Measurements from ENCODE around the gene FGD3. TPM values are rescaled to one million over a fixed set of nuclear protein-coding genes. Genes with fewer than 3 reads are reported as not detected.

Gene FGD3
- total RNA-seq, 1 donor from 2014 or later, result 19.9 TPM

DNA sequence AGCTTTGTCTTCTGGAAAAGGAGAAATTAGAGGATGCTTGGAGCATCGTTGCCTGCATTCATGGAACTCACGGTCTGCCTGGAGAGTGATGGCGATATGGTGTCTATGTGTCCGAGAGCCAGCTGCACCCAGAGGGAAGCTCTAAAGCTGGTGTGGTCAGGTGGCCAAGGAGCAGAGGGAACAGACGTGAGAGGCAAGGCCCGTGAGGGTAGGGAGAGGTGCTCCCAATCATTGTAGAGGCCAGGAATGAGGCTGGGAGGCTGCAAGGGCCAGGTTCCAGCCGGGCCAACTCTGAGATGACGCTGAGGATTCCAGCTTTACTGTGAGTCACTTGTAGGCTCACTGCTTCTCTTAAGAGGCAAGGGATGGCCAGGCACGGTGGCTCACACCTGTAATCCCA lies 7.6 kb downstream of the FGD3 start:
- Histone ChIP-seq H3K27ac (no peak overlapping the region), H3K4me1 (peaks cover 19% of the 10 kb centered on the region), H3K9me3 (no peaks in the 10 kb centered on the region), H3K4me3 (no peak overlapping the region), H3K36me3 (no peaks in the 10 kb centered on the region), H3K27me3 (no peaks in the 10 kb centered on the region)
- TF ChIP-seq POLR2AphosphoS5 (IDR thresholded peaks at IDR 0.05; ENCODE audit: insufficient read depth in 1 of 2, low read depth in 1 of 2), result no peak
- TF ChIP-seq, protein P1, sequence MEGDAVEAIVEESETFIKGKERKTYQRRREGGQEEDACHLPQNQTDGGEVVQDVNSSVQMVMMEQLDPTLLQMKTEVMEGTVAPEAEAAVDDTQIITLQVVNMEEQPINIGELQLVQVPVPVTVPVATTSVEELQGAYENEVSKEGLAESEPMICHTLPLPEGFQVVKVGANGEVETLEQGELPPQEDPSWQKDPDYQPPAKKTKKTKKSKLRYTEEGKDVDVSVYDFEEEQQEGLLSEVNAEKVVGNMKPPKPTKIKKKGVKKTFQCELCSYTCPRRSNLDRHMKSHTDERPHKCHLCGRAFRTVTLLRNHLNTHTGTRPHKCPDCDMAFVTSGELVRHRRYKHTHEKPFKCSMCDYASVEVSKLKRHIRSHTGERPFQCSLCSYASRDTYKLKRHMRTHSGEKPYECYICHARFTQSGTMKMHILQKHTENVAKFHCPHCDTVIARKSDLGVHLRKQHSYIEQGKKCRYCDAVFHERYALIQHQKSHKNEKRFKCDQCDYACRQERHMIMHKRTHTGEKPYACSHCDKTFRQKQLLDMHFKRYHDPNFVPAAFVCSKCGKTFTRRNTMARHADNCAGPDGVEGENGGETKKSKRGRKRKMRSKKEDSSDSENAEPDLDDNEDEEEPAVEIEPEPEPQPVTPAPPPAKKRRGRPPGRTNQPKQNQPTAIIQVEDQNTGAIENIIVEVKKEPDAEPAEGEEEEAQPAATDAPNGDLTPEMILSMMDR (IDR thresholded peaks at IDR 0.05), result no peak
- no peak for TF ChIP-seq POLR2A (IDR thresholded peaks at IDR 0.05)
- DNase-seq (ENCODE audit: extremely low spot score in 2 of 2), result peak in 1 of 2 donors; percentile 95
- intact Hi-C loops (cut with DNase I), result no loop called here

DNA sequence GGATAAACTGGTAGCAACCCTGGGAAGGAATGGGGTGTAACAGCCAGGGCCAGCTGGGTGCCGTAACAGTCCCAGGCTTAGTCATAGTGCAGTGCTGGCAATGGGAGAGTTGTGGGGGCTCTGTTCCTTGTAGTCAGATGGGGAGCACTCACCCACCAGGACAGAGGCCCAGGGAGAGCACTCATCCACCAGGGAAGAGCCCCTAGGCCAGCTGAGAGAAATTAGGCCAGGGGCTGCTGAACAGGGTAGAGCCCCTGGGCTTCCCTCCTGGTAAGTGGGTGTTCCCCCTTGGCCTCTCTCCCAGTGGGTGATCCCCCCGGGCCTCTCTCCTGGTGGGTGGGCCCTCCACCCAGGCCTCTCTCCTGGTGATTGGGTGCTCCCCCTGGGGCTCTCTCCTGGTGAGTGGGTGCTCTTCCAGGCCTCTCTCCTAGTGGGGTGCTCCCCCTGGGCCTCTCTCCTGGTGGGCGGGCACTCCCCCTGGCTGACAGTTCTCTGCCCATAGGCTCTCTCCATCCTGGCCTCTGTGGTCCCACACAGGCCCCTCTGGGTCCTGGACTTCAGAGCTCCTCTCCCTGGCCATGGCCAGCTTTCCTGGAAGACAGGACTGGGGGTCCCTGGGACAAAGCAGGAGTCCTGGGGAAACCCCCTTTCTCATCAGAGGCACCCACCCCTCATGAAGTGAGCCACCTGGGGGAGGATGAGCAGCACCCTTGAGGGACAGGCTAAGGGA lies 13.4 kb downstream of the FGD3 start:
- TF ChIP-seq POLR2AphosphoS5 (IDR thresholded peaks at IDR 0.05; ENCODE audit: insufficient read depth in 1 of 2, low read depth in 1 of 2) (no peak), POLR2A (IDR thresholded peaks at IDR 0.05) (no peak)
- TF ChIP-seq, protein P1 (IDR thresholded peaks at IDR 0.05), result no peak
- H3K4me3 ChIP-seq, result no peak overlapping the region
- intact Hi-C loops (cut with DNase I), result no loop called here
- H3K36me3 ChIP-seq, result no peaks in the 10 kb centered on the region
- H3K9me3 ChIP-seq, result no peaks in the 10 kb centered on the region
- H3K27ac ChIP-seq, result no peak overlapping the region
- H3K4me1 ChIP-seq, result no peaks in the 10 kb centered on the region
- H3K27me3 ChIP-seq, result no peaks in the 10 kb centered on the region
- no peak for DNase-seq (ENCODE audit: extremely low spot score in 2 of 2)

DNA sequence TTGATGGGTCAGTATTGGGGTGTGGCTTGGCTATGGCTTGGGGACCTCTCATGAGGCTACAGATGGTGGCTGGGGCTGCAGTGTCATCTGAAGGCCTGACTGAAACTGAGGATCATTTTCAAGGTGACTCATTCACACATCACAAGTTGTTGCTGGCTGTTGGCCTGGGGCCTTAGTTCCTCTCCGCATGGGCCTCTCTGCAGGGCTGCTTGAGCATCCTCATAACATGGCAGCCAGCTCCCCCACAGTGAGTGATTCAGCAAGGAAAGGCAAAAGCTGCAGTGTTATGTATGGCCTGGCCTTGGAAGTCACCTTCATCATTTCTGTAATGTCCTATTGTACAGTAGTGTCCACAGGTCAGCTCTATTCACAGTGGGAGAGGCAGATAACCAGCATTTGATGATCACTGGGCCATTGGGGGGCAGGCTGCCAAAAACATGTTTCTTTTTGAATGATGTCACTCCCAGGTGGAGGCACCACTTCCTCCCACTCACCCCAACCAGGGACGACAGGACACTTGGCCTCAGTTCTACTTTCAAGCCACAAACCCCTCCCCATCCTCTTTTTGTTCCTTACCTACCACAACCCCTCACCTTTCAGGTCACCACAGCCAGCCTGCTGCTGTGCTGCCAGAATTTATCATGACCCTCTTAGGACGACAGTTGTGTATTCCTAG lies 14.4 kb downstream of the FGD3 start:
- H3K4me1 ChIP-seq, result no peaks in the 10 kb centered on the region
- no peaks in the 10 kb centered on the region for H3K27me3 ChIP-seq
- H3K27ac ChIP-seq, result no peak overlapping the region
- H3K9me3 ChIP-seq, result no peaks in the 10 kb centered on the region
- no peak for DNase-seq (ENCODE audit: extremely low spot score in 2 of 2)
- no peaks in the 10 kb centered on the region for H3K36me3 ChIP-seq
- H3K4me3 ChIP-seq, result no peak overlapping the region
- TF ChIP-seq POLR2AphosphoS5 (IDR thresholded peaks at IDR 0.05; ENCODE audit: insufficient read depth in 1 of 2, low read depth in 1 of 2) (no peak), POLR2A (IDR thresholded peaks at IDR 0.05) (no peak)
- TF ChIP-seq, protein P1 (IDR thresholded peaks at IDR 0.05), result no peak
- intact Hi-C loops (cut with DNase I), result no loop called here

DNA sequence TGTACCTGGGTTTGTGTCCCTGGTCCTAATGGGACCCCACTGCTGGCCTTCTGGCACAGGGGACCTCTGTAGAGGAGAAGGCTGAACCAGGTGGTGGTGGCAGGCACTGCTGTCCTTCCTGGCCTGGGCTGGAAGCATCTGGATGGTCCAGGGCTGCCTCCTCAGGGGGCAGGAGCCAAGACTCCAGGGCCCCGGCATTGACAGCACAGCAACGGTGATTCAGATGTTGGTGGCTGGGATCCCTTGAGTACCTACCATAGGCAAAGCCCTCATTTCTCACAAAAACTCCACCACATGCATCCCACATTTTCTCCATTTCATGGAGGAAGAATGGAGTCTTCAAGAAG lies 15.0 kb downstream of the FGD3 start:
- H3K27ac ChIP-seq, result no peak overlapping the region
- H3K27me3 ChIP-seq, result no peaks in the 10 kb centered on the region
- H3K36me3 ChIP-seq, result no peaks in the 10 kb centered on the region
- H3K4me3 ChIP-seq, result no peak overlapping the region
- H3K4me1 ChIP-seq, result no peaks in the 10 kb centered on the region
- intact Hi-C loops (cut with DNase I), result no loop called here
- H3K9me3 ChIP-seq, result no peaks in the 10 kb centered on the region
- no peak for TF ChIP-seq POLR2AphosphoS5 (IDR thresholded peaks at IDR 0.05; ENCODE audit: insufficient read depth in 1 of 2, low read depth in 1 of 2)
- no peak for TF ChIP-seq POLR2A (IDR thresholded peaks at IDR 0.05)
- TF ChIP-seq, protein P1 (IDR thresholded peaks at IDR 0.05), result no peak
- DNase-seq (ENCODE audit: extremely low spot score in 2 of 2), result no peak

DNA sequence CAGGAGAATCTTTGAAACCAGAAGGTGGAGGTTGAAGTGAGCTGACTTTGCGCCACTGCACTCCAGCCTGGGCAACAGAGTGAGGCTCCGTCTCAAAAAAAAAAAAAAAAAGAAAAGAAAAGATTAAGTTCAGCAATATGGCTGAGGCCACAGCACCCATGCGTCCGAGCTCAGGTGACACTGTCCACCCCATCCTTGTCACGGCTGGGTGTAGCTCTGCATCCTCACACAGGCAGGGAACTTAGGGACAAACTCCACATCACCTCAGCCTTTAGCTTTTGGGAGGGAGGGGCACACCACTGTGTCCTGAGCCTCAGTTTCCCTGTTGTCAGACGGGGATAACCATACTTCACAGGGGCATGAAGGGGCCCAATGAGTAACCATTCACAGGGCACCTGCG lies 15.5 kb downstream of the FGD3 start:
- intact Hi-C loops (cut with DNase I), result no loop called here
- Histone ChIP-seq H3K4me3 (no peak overlapping the region), H3K36me3 (no peaks in the 10 kb centered on the region), H3K27ac (no peak overlapping the region), H3K4me1 (no peaks in the 10 kb centered on the region), H3K27me3 (no peaks in the 10 kb centered on the region), H3K9me3 (no peaks in the 10 kb centered on the region)
- DNase-seq (ENCODE audit: extremely low spot score in 2 of 2), result no peak
- TF ChIP-seq POLR2AphosphoS5 (IDR thresholded peaks at IDR 0.05; ENCODE audit: insufficient read depth in 1 of 2, low read depth in 1 of 2) (no peak), POLR2A (IDR thresholded peaks at IDR 0.05) (no peak)
- TF ChIP-seq, protein P1 (IDR thresholded peaks at IDR 0.05), result no peak

Measured in vagina (tissue), 2 donors.